Gastrocnemius medialis (tissue), 4 donors: ENCODE data around the gene LRRC15. TPM values are rescaled to one million over a fixed set of nuclear protein-coding genes. Genes with fewer than 3 reads are reported as not detected.

Experiments
- ATAC-seq, 2 donors: fragments of 150-250 bp; one replicate each; pipeline ENCODE4 v1.9.1; 2016
- DNase-seq, 2 donors: peaks; one replicate each; pipeline ENCODE4 v3.0.0-alpha.2; 2019
- H3K27ac ChIP-seq, 4 donors: fragments of 200-600 bp; sonication (generic); 1 replicate in 1 of 4; 2 replicates in 3 of 4; pipeline ENCODE4 v1.5.1; 2016 to 2018; ENCODE audit warnings: mild to moderate bottlenecking in 2 of 4, moderate library complexity in 1 of 4
- H3K27me3 ChIP-seq, 3 donors: fragments of 200-600 bp; sonication (generic) in 2 of 3; 1 replicate in 1 of 3; 2 replicates in 2 of 3; pipeline versions ENCODE4 v1.5.1 to v1.6.0; 2016 to 2019; ENCODE audit warnings: mild to moderate bottlenecking in 1 of 3, moderate library complexity in 1 of 3
- H3K36me3 ChIP-seq, 2 donors: fragments of 200-600 bp; sonication (generic) in 1 of 2; one replicate each; pipeline ENCODE4 v1.5.1; 2017 to 2018
- H3K4me1 ChIP-seq, 2 donors: fragments of 200-600 bp; sonication (generic) in 1 of 2; one replicate each; pipeline ENCODE4 v1.5.1; 2016 to 2017; ENCODE audit warnings: mild to moderate bottlenecking in 2 of 2
- H3K4me3 ChIP-seq, 4 donors: fragments of 200-600 bp; sonication (generic) in 3 of 4; 1 replicate in 1 of 4; 2 replicates in 3 of 4; pipeline ENCODE4 v1.5.1; 2016 to 2019; ENCODE audit warnings: mild to moderate bottlenecking in 2 of 4
- H3K9me3 ChIP-seq, 3 donors: fragments of 200-600 bp; sonication (generic) in 2 of 3; 1 replicate in 1 of 3; 2 replicates in 2 of 3; pipeline ENCODE4 v1.5.1; 2016 to 2019
- POLR2A ChIP-seq, 2 donors: fragments of 450-650 bp; IDR thresholded peaks; one replicate each; pipeline ENCODE4 v1.6.1; 2017; ENCODE audit warnings: antibody characterized with exemption in 2 of 2, mild to moderate bottlenecking in 2 of 2, moderate library complexity in 2 of 2
- in situ Hi-C, 4 donors: fragments of 200-750 bp; cut with MboI; loops; one replicate each; pipeline versions ENCODE4 v1.15.0 to v1.8.0; 2017; ENCODE audit warnings: low sequenced_read_pairs in 4 of 4
- intact Hi-C: fragments of 100-400 bp; cut with DNase I; formaldehyde crosslinking; loops from one replicate; pipeline ENCODE4 v1.15.1; 2023; ENCODE audit warnings: low total_unique reads
- total RNA-seq, 4 donors: library from RNA; depleted of rRNA; stranded (reverse); fragments of >200 nt; gene quantifications; one replicate each; pipeline versions ENCODE4 v1.1.0 to v1.2.3, GENCODE V29; 2016
- TF ChIP-seq, protein P1 (sequence below), 5 experiments: fragments of 450-650 bp in 3 of 5; fragments of 200-600 bp in 2 of 5; sonication (generic) in 2 of 5; IDR thresholded peaks in 4 of 5; conservative IDR thresholded peaks in 1 of 5; 1 replicate in 4 of 5; 2 replicates in 1 of 5; pipeline ENCODE4 v1.5.1; 2016 to 2019; ENCODE audit warnings: antibody characterized with exemption in 5 of 5, mild to moderate bottlenecking in 3 of 5, moderate library complexity in 3 of 5

Gene LRRC15
- total RNA-seq, 4 donors from 2014 or later, result 0.05 TPM; not detected in 3

DNA sequence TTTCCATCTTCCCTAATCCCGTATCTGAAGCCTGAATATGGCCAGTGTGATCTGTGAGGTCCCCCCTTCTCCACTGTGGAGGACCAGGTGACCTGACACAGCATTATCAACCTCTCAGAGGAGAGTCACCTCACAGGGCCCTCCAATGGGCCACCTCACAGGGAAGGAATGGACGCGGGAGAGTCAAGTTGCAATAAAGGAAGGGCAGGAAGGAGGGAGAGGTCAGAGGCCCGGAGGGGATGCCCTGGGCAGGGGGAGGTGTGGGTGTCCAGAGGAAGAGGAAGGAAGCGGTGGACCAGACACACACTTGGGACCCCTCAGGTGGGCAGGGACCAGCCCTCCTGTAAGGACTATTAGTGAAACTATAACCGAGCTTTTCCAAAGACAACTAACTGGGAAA, 14.6 kb upstream of the LRRC15 start:
- intact Hi-C loops (no loop called here), in situ Hi-C loops (no loop called here)
- no peak overlapping the region for H3K4me3 ChIP-seq
- no peak for ATAC-seq
- TF ChIP-seq POLR2A (IDR thresholded peaks at IDR 0.05), result no peak
- TF ChIP-seq, protein P1, sequence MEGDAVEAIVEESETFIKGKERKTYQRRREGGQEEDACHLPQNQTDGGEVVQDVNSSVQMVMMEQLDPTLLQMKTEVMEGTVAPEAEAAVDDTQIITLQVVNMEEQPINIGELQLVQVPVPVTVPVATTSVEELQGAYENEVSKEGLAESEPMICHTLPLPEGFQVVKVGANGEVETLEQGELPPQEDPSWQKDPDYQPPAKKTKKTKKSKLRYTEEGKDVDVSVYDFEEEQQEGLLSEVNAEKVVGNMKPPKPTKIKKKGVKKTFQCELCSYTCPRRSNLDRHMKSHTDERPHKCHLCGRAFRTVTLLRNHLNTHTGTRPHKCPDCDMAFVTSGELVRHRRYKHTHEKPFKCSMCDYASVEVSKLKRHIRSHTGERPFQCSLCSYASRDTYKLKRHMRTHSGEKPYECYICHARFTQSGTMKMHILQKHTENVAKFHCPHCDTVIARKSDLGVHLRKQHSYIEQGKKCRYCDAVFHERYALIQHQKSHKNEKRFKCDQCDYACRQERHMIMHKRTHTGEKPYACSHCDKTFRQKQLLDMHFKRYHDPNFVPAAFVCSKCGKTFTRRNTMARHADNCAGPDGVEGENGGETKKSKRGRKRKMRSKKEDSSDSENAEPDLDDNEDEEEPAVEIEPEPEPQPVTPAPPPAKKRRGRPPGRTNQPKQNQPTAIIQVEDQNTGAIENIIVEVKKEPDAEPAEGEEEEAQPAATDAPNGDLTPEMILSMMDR (IDR thresholded peaks at IDR 0.05 in 4 of 5, conservative IDR thresholded peaks at IDR 0.05 in 1 of 5), result no peak
- no peaks in the 10 kb centered on the region for H3K9me3 ChIP-seq
- no peaks in the 10 kb centered on the region for H3K27me3 ChIP-seq
- H3K4me1 ChIP-seq, result no peaks in the 10 kb centered on the region
- no peak overlapping the region for H3K27ac ChIP-seq
- DNase-seq, result no peak
- H3K36me3 ChIP-seq, result no peaks in the 10 kb centered on the region

DNA sequence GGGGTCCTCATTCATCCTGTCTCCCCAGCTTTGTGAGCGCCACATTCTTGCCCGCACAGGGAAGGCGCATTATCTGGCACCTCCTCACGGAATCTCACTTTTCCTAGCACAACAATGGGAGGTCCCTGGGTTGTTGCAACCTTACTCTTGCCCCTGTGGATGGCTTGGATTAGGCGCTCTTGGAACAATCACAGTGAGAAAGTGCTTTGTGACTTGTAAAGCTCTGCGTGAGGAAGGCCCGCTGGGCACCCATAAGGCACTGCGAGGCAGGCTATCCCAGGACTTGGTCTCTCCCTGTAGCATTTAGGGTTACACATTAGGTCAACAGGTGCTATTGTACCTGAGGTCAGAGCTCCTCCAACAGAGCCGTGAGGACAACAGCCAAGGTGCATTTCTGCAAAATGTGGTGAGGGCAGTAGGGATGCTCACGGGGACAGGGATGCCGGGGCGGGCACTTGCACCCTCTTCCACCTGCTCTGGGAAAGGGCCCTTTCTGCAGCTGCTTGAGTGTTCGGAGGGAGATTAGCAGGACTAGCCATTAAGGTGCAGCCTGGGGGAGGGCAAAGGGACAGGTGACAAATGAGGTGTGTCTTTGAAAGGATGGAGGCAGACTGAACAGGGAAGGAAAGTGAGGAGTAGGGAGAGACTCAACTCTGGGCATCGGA, 13.9 kb upstream of the LRRC15 start:
- no peak for DNase-seq
- intact Hi-C loops, result no loop called here
- H3K4me1 ChIP-seq, result no peaks in the 10 kb centered on the region

DNA sequence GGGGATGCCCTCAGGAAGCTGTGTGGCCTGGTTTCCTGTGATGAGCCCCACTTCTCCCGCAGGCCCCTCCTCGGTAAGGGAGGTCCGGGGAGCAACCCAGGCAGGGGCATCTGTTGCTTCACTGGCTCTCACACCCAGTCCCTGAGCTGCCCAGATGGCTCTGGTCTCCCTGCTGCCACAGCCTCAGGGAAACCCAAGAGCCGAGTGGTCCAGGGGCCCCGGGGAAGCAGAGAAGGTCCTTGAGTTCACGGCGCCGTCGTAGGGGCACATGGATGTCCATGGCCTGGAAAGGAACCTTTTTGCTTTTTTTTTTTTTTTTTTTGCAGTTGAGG, 13.3 kb upstream of the LRRC15 start:
- no peak for TF ChIP-seq POLR2A (IDR thresholded peaks at IDR 0.05)
- TF ChIP-seq, protein P1 (IDR thresholded peaks at IDR 0.05 in 4 of 5, conservative IDR thresholded peaks at IDR 0.05 in 1 of 5), result no peak
- H3K4me3 ChIP-seq, result no peak overlapping the region
- H3K36me3 ChIP-seq, result no peaks in the 10 kb centered on the region
- no peaks in the 10 kb centered on the region for H3K27me3 ChIP-seq
- in situ Hi-C loops (no loop called here), intact Hi-C loops (no loop called here)
- DNase-seq (no peak), ATAC-seq (no peak)
- no peaks in the 10 kb centered on the region for H3K9me3 ChIP-seq
- no peak overlapping the region for H3K27ac ChIP-seq
- no peaks in the 10 kb centered on the region for H3K4me1 ChIP-seq

More for the DNA sequence above, 13.9 kb upstream of the LRRC15 start:
- Histone ChIP-seq H3K27me3 (no peaks in the 10 kb centered on the region), H3K4me3 (no peak overlapping the region), H3K9me3 (no peaks in the 10 kb centered on the region), H3K36me3 (no peaks in the 10 kb centered on the region), H3K27ac (no peak overlapping the region)
- no peak for TF ChIP-seq POLR2A (IDR thresholded peaks at IDR 0.05)
- TF ChIP-seq, protein P1 (IDR thresholded peaks at IDR 0.05 in 4 of 5, conservative IDR thresholded peaks at IDR 0.05 in 1 of 5), result no peak
- in situ Hi-C loops, result no loop called here
- no peak for ATAC-seq

DNA sequence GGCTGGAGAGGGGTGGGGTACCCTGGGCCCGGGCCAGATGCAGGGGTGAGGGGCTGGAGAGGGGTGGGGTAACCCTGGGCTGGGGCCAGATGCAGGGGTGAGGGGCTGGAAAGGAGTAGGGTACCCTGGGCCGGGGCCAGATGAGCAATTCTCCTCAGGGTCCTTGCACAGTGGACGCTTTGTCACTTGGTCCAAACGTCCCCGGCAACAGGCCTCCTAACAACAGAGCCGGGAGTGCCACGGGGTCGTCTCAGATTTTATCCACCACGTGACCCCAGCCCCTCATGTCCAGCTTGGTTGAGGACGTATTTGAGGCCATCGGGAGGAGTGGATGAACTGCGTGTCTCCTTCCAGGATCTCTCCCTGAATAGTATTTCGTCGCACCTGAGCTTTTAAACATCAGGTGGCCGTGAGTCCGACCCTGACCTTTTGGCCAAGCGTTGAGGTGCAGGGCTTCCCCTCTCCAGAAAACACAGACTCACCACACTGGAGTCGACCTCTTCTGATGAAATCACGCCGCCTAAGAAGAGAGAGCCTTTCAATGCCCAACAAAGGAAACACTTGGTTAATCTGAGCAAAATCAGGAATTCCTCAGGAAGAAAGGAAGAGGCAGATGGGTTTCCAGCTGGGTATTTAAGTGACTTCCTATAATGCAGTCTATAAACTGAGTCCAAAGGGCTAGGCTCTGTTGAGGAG, 12.8 kb upstream of the LRRC15 start:
- DNase-seq, result no peak
- Histone ChIP-seq H3K27me3 (peaks cover 0 to under 1% (median 0%) of the 10 kb centered on the region in 3 donors), H3K27ac (no peak overlapping the region), H3K4me3 (no peak overlapping the region), H3K9me3 (no peaks in the 10 kb centered on the region), H3K36me3 (no peaks in the 10 kb centered on the region), H3K4me1 (no peaks in the 10 kb centered on the region)
- no peak for ATAC-seq
- intact Hi-C loops, result no loop called here
- in situ Hi-C loops, result no loop called here
- TF ChIP-seq, protein P1 (IDR thresholded peaks at IDR 0.05 in 4 of 5, conservative IDR thresholded peaks at IDR 0.05 in 1 of 5), result no peak
- no peak for TF ChIP-seq POLR2A (IDR thresholded peaks at IDR 0.05)
